ENCODE data around the gene SKI.

SKI gene

DNA sequence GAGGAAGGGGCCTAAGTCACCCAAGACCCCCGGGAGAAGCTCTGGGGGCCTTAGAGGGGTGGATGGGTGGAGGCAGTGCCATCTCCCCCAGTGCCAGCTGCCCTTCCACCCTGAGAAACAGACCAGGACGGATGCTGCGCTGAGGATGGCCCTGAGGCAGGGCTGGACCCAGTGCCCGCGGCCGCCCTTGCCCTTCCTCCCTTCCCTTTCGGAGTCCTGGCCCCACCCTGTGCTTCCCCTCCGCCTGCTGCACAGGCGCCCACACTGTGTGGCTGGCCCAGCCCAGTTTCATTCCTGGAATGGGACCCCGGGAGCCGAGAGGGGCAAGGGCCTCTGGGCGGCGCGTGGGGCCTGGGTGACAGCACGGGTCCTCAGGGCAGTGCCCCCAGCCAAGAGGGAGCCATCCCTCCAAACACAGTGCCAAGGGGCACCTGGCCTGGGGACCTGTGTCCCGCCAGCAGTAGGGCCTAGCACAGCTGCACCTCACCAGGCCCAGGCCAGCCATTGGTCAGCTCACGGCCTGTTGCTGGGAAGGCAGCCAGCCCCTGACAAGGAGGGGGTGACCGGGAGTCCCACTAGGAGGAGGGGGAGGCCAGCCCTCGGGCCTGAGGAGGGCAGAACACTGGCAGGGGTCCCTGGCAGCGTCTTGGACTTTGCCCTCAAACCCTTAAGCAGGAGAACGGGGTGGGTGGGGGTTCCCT, 13.4 kb upstream of the SKI start:
- FAIRE-seq (no peak), DNase-seq (ENCODE audit: insufficient read length) (no peak)
- TF ChIP-seq POLR2AphosphoS5 (IDR thresholded peaks at IDR 0.05; ENCODE audit: low read depth, low read length) = no peak
- TF ChIP-seq TAF1 (IDR thresholded peaks at IDR 0.05; ENCODE audit: borderline replicate concordance, low read depth, low read length) = no peak
- TF ChIP-seq POLR2A (IDR thresholded peaks at IDR 0.05; ENCODE audit: low read depth, low read length) = no peak

DNA sequence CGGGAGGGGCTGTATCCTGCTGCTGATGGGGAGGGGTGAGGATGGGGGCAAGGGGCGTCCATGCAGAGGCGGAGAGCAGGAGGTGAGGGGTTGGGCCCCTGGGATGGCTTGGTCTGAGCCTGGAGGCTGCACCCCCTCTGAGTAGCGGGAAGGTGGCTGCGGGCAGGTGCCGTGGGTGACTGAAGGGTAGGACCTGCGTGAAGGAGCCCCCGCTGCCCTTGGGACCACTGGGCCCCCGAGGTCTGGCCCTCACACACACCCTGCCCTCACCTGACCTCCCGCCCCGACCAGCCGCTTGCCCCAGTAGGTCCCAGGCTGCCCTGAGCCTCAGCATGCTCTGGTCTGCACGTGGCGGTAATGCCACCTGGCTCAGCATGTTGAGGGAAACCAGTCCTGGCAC, 12.8 kb upstream of the SKI start:
- no peak for FAIRE-seq
- TF ChIP-seq POLR2A (IDR thresholded peaks at IDR 0.05; ENCODE audit: low read depth, low read length) (no peak), TAF1 (IDR thresholded peaks at IDR 0.05; ENCODE audit: borderline replicate concordance, low read depth, low read length) (no peak), POLR2AphosphoS5 (IDR thresholded peaks at IDR 0.05; ENCODE audit: low read depth, low read length) (no peak)

DNA sequence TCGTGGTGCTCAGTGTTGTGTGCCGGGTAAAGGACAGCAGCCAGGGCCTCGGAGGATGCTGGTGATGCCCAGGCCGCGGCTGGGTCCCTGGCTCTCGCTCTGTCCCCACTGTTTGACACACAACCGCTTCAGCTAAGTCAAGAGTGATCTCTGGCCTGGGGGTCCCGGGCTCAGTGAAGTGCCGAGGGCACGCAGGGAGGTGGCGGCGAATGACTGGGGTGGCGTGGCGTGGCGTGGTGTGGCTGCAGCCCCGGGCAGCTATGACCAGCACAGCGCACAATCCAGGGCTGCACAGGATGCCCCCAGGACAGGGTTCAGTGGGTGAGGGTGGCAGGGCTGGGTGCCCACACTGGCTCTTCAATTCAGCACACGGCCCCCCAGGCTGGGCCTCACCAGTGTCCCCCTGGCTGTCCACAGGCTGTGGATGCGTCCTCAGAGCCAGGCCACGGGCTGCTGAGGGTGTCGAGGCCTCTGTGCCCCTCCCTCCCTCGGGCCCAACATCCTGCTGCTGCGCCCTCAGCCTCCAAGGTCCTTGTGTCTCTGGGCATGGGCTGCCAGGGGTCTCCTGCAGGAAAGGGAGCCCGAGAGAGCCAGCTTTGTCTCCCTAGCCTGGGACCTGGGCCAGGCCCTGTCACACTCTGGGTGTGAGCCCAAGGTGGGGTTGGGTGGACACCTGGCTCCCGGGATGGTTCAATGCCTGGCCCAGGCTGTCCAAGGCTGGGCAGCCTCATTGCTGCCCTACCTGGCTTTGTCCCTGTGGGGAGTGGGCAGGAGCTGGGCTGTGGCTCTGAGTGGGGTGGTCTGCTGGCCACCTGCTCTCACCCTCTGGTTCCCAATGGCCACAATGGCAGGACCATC, 12.0 kb upstream of the SKI start:
- no peak for DNase-seq (ENCODE audit: insufficient read length)
- no peak for FAIRE-seq
- no peak for TF ChIP-seq POLR2A (IDR thresholded peaks at IDR 0.05; ENCODE audit: low read depth, low read length)
- TF ChIP-seq POLR2AphosphoS5 (IDR thresholded peaks at IDR 0.05; ENCODE audit: low read depth, low read length) = no peak
- TF ChIP-seq TAF1 (IDR thresholded peaks at IDR 0.05; ENCODE audit: borderline replicate concordance, low read depth, low read length) = no peak

More for the DNA sequence above, 12.8 kb upstream of the SKI start:
- DNase-seq (ENCODE audit: insufficient read length) = no peak

DNA sequence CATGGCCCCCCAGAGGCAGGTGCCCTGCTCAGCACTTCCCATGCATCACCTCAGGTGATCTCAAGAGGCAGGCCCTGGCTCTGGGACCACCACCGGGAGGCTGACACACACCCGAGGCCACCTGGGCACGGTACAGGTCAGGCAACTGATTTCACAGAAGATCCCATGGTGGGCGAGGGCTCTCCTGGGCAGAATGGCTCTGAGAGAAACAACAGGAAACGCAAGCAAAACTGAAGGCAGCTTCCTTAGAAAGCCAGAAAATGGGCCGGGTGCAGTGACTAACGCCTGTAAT, 11.4 kb upstream of the SKI start:
- DNase-seq (ENCODE audit: insufficient read length) (no peak), FAIRE-seq (no peak)
- TF ChIP-seq TAF1 (IDR thresholded peaks at IDR 0.05; ENCODE audit: borderline replicate concordance, low read depth, low read length) (no peak), POLR2AphosphoS5 (IDR thresholded peaks at IDR 0.05; ENCODE audit: low read depth, low read length) (no peak), POLR2A (IDR thresholded peaks at IDR 0.05; ENCODE audit: low read depth, low read length) (no peak)

DNA sequence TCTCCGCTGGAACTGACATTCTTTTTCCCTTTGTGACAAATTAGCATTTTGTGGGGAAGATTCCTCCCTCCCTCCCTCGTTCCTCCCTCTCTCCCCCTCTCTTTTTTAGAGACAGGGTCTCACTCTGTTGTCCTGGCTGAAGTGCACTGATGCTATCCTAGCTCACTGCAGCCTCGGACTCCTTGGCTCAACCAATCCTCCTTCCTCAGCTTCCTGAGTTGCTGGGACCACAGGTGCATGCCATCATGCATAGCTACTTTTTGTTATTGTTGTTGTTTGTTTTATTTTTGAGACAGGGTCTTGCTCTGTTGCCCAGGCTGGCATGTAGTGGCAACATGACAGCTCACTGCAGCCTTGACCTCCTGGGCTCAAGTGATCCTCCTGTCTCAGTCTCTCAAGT, 6.8 kb upstream of the SKI start:
- TF ChIP-seq TAF1 (IDR thresholded peaks at IDR 0.05; ENCODE audit: borderline replicate concordance, low read depth, low read length) = no peak
- no peak for TF ChIP-seq POLR2AphosphoS5 (IDR thresholded peaks at IDR 0.05; ENCODE audit: low read depth, low read length)
- no peak for TF ChIP-seq POLR2A (IDR thresholded peaks at IDR 0.05; ENCODE audit: low read depth, low read length)
- FAIRE-seq = no peak
- DNase-seq (ENCODE audit: insufficient read length) = no peak

DNA sequence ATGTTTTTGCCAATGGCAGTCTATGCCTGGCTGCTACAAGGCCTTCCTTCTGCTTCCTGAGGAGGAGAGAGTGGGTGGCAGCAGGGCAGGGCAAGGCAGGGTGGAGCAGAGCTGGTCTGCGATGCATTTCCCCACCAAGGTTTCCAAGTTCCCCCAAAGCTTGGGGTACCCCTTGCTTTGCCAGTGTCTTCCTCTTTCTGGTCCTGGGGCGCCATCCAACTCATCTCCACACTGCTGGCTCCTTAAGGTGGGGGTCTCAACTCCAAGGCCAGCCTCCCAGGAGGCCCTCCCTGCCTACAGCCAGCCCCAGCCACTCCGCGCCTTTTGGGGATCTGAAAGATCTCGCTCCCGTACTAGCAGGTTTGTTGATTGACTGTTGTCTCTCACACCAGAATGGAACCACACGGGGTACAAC, 3.9 kb upstream of the SKI start:
- no peak for FAIRE-seq
- TF ChIP-seq TAF1 (IDR thresholded peaks at IDR 0.05; ENCODE audit: borderline replicate concordance, low read depth, low read length) (no peak), POLR2A (IDR thresholded peaks at IDR 0.05; ENCODE audit: low read depth, low read length) (no peak), POLR2AphosphoS5 (IDR thresholded peaks at IDR 0.05; ENCODE audit: low read depth, low read length) (no peak)
- no peak for DNase-seq (ENCODE audit: insufficient read length)

DNA sequence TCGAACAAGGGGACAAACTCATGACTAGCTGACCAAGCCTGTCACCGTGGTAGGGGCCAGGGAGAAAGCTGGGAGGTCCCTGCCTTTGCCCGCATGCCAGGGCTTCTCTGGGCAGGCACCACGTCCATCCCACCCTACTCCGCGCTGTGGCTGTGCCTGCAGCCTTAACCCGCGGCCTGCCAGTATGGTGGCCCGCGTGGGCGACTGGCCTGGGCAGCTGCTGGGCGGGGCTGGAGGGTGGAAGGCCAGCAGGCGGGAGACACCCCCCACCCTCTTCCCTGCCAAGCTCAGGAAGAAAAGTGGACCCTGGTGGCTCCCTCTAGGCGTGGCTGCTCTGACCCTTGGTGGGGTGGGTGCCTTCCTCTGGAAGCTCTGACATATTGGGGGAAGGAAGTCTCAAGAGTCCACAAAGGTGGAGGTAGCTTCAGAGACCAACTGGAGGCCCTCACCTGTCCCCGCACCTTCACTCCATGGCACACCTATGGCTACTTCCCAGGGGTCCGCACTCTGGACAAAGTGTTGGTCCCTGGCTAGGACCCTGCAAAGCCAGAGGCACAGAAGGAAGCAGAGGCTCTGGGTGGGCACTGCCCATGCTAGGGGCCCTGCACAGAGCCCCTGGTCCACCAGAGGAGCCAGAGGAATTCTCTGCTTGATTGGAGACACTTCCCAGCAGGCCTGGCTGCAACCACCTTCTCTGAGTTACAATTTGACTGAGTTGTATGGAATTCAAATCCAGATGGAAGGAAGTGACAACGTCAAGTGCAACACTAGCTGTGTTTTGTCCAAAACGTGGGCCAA, 3.3 kb upstream of the SKI start:
- no peak for TF ChIP-seq POLR2AphosphoS5 (IDR thresholded peaks at IDR 0.05; ENCODE audit: low read depth, low read length)
- TF ChIP-seq POLR2A (IDR thresholded peaks at IDR 0.05; ENCODE audit: low read depth, low read length) = no peak
- FAIRE-seq = no peak

DNA sequence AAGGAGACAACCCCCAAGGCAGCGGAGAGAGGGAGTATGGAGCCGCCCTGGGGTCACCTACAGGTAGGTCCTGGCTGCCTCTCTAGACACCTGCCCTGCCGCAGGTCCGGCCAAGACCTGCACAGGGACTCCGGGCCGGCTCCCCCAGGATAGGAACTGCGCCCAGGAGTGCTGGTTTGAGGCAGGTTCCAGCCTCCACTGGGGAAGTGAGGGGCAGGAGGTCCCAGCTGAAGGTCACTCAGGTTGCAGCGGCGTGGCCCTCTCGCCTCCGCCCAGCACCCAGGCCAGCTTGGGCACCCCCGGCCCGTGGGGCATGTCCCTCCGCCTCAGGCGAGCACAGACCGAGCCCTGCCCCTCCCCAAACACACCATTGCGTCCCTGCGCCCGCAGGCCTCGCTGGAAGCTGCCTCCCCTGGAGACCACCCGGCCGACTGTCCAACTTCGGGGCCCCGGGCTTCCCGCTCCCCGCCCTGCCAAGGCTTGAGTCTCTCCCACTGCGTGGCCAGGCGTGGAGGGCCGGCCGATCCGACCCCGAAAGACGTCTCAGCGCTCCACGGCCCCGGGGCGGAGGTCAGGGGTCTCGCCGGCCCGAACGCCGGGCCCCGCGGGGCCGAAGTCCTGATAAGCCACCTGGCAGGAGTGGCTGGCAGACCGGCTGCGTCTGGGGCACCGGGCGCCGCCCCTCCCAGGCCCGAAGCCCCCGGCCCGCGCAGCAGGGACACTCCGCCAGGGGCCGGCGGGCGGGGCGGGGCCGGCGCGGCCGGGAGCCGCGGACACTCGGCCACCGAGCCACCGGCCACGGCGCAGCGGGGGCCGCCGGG, 1.4 kb upstream of the SKI start:
- no peak for FAIRE-seq
- DNase-seq (ENCODE audit: insufficient read length) = no peak
- TF ChIP-seq POLR2A (IDR thresholded peaks at IDR 0.05; ENCODE audit: low read depth, low read length) = no peak
- TF ChIP-seq POLR2AphosphoS5 (IDR thresholded peaks at IDR 0.05; ENCODE audit: low read depth, low read length) = no peak
- no peak for TF ChIP-seq TAF1 (IDR thresholded peaks at IDR 0.05; ENCODE audit: borderline replicate concordance, low read depth, low read length)

More for the DNA sequence above, 3.3 kb upstream of the SKI start:
- no peak for DNase-seq (ENCODE audit: insufficient read length)

DNA sequence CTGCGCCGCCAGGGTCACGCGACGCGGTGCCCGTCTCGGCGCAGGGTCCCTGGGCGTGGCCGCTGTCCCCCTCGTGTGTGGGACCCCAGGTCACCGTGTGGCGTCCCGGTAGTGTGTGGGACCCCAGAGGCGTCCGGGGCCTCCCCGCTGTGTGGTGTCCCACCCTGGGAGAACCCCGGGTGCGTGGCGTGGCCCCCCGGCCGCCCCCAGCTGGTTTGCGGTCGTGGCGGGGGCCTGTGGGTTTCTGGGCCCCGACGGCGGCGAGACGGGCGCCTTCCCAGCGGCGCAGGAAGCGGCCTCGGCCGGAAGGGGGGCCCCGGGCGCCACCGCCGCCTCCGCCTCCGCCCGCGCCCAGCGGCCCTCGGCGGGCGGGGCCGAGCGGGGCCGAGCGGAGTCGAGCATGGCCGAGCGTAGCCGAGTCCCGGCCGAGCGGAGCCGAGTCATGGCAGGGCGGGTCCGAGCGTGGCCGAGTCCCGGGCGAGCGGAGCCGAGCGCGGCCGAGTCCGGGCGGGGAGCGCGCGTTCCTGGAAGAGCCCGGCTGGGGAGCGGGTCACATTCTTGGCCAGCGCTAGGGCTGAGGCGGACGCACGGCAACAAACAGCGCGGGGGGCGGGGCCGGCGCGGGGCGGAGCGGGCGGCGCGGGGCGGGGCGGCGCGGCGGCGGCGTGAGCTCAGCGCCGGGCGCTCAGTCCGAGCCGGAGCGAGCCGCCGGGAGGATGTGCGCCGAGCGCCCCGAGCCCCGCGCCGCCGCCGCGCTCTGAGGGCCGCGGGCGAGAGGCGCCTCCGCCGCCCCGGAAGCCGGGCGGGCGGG, 568 bp upstream of the SKI start:
- FAIRE-seq (peak; percentile 99), DNase-seq (ENCODE audit: insufficient read length) (peak; percentile 99)

DNA sequence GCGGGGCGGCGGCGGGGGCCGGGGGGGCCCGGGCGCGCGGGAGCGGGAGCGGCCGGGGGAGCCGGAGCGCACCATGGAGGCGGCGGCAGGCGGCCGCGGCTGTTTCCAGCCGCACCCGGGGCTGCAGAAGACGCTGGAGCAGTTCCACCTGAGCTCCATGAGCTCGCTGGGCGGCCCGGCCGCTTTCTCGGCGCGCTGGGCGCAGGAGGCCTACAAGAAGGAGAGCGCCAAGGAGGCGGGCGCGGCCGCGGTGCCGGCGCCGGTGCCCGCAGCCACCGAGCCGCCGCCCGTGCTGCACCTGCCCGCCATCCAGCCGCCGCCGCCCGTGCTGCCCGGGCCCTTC, 546 bp downstream of the SKI start:
- DNase-seq (ENCODE audit: insufficient read length) (no peak), FAIRE-seq (no peak)
- no peak for TF ChIP-seq POLR2AphosphoS5 (IDR thresholded peaks at IDR 0.05; ENCODE audit: low read depth, low read length)
- TF ChIP-seq POLR2A (IDR thresholded peaks at IDR 0.05; ENCODE audit: low read depth, low read length) = no peak
- no peak for TF ChIP-seq TAF1 (IDR thresholded peaks at IDR 0.05; ENCODE audit: borderline replicate concordance, low read depth, low read length)

More for the DNA sequence above, 568 bp upstream of the SKI start:
- TF ChIP-seq POLR2A (IDR thresholded peaks at IDR 0.05; ENCODE audit: low read depth, low read length) (no peak; the same call in 1 of the 2 replicates), TAF1 (IDR thresholded peaks at IDR 0.05; ENCODE audit: borderline replicate concordance, low read depth, low read length) (peak; percentile 92; the same call in 1 of the 2 replicates), POLR2AphosphoS5 (IDR thresholded peaks at IDR 0.05; ENCODE audit: low read depth, low read length) (no peak)

Data from GM12892 (cell line).